ENCODE measurements around the gene PTPRG. TPM values are rescaled to one million over a fixed set of nuclear protein-coding genes. Genes with fewer than 3 reads are reported as not detected.

The PTPRG gene
- total and polyA plus RNA-seq, 2 donors (not counting 3 experiments of a cell fraction or from before 2014, with no cell fraction given): 8.9 to 39.1 TPM

- dilution Hi-C loops (cut with MboI; ENCODE audit: extremely low pct_ligation_motif_present, low sequenced_read_pairs): no loop called here
- no peak overlapping the region for H3K4me2 ChIP-seq (ENCODE audit: insufficient read depth, low read length)
- TF ChIP-seq FOS (IDR thresholded peaks at IDR 0.05; ENCODE audit: borderline replicate concordance, insufficient read depth, low read length) (no peak), MYC (IDR thresholded peaks at IDR 0.05; ENCODE audit: low read depth, low read length) (no peak), JUN (IDR thresholded peaks at IDR 0.05; ENCODE audit: borderline replicate concordance, insufficient read depth, insufficient read length, low read depth) (no peak), POLR2AphosphoS5 (IDR thresholded peaks at IDR 0.05; ENCODE audit: insufficient read depth, low read depth, low read length) (no peak)
- TF ChIP-seq, protein P1, sequence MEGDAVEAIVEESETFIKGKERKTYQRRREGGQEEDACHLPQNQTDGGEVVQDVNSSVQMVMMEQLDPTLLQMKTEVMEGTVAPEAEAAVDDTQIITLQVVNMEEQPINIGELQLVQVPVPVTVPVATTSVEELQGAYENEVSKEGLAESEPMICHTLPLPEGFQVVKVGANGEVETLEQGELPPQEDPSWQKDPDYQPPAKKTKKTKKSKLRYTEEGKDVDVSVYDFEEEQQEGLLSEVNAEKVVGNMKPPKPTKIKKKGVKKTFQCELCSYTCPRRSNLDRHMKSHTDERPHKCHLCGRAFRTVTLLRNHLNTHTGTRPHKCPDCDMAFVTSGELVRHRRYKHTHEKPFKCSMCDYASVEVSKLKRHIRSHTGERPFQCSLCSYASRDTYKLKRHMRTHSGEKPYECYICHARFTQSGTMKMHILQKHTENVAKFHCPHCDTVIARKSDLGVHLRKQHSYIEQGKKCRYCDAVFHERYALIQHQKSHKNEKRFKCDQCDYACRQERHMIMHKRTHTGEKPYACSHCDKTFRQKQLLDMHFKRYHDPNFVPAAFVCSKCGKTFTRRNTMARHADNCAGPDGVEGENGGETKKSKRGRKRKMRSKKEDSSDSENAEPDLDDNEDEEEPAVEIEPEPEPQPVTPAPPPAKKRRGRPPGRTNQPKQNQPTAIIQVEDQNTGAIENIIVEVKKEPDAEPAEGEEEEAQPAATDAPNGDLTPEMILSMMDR (IDR thresholded peaks at IDR 0.05; ENCODE audit: extremely low read depth in 1 of 2, insufficient read depth in 1 of 2, low read depth in 1 of 2, low read length in 2 of 2): no peak
- H3K27ac ChIP-seq (ENCODE audit: insufficient read depth, low read depth, low read length): no peak overlapping the region
- H2AFZ ChIP-seq (ENCODE audit: low read depth, low read length): no peak overlapping the region
- ChIA-PET POLR2A (no interaction called here), CTCF (interaction anchor here (1.4 kb wide), 1 partner anchor 68 kb away, joined by 4 read pairs; no protein-coding TSS in a partner anchor)
- DNase-seq (ENCODE audit: low read depth, low spot score) (no peak), FAIRE-seq (no peak)
- H4K20me1 ChIP-seq (replicated peaks; ENCODE audit: control insufficient read depth, extremely low read depth, insufficient read depth, low read length): no peaks in the 10 kb centered on the region
- peaks cover under 1% of the 10 kb centered on the region for H3K4me1 ChIP-seq (ENCODE audit: control insufficient read depth, extremely low read depth, insufficient read depth, low read length)
- no peak overlapping the region for H3K9ac ChIP-seq (replicated peaks; ENCODE audit: extremely low read depth, insufficient read depth, low read length)
- no peaks in the 10 kb centered on the region for H3K9me1 ChIP-seq (replicated peaks; ENCODE audit: control insufficient read depth, extremely low read depth, insufficient read depth, low read length)
- no peaks in the 10 kb centered on the region for H3K27me3 ChIP-seq (ENCODE audit: control insufficient read depth in 2 of 2, insufficient read depth in 2 of 2, low read length in 2 of 2)
- no peaks in the 10 kb centered on the region for H3K9me3 ChIP-seq (replicated peaks; ENCODE audit: control insufficient read depth, insufficient read depth, low read length)
- H3K4me3 ChIP-seq (replicated peaks in 1 of 3; ENCODE audit: insufficient read depth in 1 of 3, low read depth in 1 of 3, low read length in 3 of 3): no peak overlapping the region
- H3K79me2 ChIP-seq (ENCODE audit: control insufficient read depth, insufficient read depth, low read length): no peaks in the 10 kb centered on the region
- H3K36me3 ChIP-seq (ENCODE audit: control insufficient read depth in 2 of 2, extremely low read depth in 1 of 2, insufficient read depth in 2 of 2, low read length in 2 of 2): no peaks in the 10 kb centered on the region
- intact Hi-C loops (cut with micrococcal nuclease): no loop called here
- no TSS peak for BruUV-seq (replicated peaks)
Measured at GRCh38 chr3:61632568-61633175, 71.3 kb downstream of the PTPRG start.

DNA sequence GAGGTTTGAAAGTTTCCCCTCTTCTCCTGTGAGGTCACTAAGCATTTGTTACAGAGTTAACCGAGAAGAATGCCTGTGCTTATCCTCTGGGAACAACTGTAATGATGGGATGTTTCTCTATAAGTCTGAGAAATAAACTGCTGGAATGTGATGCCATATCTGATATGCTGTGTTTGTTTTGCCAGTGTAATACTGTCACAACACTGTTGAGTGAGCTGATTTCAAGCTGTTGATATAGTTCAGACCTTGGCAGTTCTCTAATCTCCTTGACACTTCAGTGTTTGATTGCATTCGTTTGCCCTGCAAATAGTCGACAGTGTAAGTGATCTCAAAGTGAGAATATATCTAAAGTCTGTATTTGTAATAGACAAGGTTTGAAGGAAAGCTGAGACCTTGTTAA lies 73.3 kb downstream of the PTPRG start:
- no peaks in the 10 kb centered on the region for H3K9me3 ChIP-seq (replicated peaks; ENCODE audit: control insufficient read depth, insufficient read depth, low read length)
- no peaks in the 10 kb centered on the region for H3K79me2 ChIP-seq (ENCODE audit: control insufficient read depth, insufficient read depth, low read length)
- no peak overlapping the region for H2AFZ ChIP-seq (ENCODE audit: low read depth, low read length)
- no peaks in the 10 kb centered on the region for H3K27me3 ChIP-seq (ENCODE audit: control insufficient read depth in 2 of 2, insufficient read depth in 2 of 2, low read length in 2 of 2)
- no peak overlapping the region for H3K27ac ChIP-seq (ENCODE audit: insufficient read depth, low read depth, low read length)
- BruUV-seq (replicated peaks): no TSS peak
- dilution Hi-C loops (cut with MboI; ENCODE audit: extremely low pct_ligation_motif_present, low sequenced_read_pairs): no loop called here
- POLR2A ChIA-PET: no interaction called here
- no peaks in the 10 kb centered on the region for H3K4me1 ChIP-seq (ENCODE audit: control insufficient read depth, extremely low read depth, insufficient read depth, low read length)
- H4K20me1 ChIP-seq (replicated peaks; ENCODE audit: control insufficient read depth, extremely low read depth, insufficient read depth, low read length): no peaks in the 10 kb centered on the region
- no peak for TF ChIP-seq MYC (IDR thresholded peaks at IDR 0.05; ENCODE audit: low read depth, low read length)
- no peak for TF ChIP-seq EZH2 (IDR thresholded peaks at IDR 0.05; ENCODE audit: borderline replicate concordance, low read depth, low read length, severe bottlenecking)
- TF ChIP-seq JUN (IDR thresholded peaks at IDR 0.05; ENCODE audit: borderline replicate concordance, insufficient read depth, insufficient read length, low read depth): no peak
- TF ChIP-seq, protein P2, sequence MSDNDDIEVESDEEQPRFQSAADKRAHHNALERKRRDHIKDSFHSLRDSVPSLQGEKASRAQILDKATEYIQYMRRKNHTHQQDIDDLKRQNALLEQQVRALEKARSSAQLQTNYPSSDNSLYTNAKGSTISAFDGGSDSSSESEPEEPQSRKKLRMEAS (IDR thresholded peaks at IDR 0.05; ENCODE audit: insufficient read depth, insufficient read length): no peak
- TF ChIP-seq, protein P1 (IDR thresholded peaks at IDR 0.05; ENCODE audit: extremely low read depth in 1 of 2, insufficient read depth in 1 of 2, low read depth in 1 of 2, low read length in 2 of 2): no peak
- no peak for TF ChIP-seq FOS (IDR thresholded peaks at IDR 0.05; ENCODE audit: borderline replicate concordance, insufficient read depth, low read length)
- TF ChIP-seq POLR2A (IDR thresholded peaks at IDR 0.05; ENCODE audit: low read depth, low read length): no peak
- no peak for TF ChIP-seq POLR2AphosphoS5 (IDR thresholded peaks at IDR 0.05; ENCODE audit: insufficient read depth, low read depth, low read length)
- no peak for TF ChIP-seq GATA2 (IDR thresholded peaks at IDR 0.05; ENCODE audit: insufficient read depth, insufficient read length, low read depth, low read length)
- intact Hi-C loops (cut with micrococcal nuclease): no loop called here
- DNase-seq (ENCODE audit: low read depth, low spot score): no peak
- FAIRE-seq: no peak
- H3K4me2 ChIP-seq (ENCODE audit: insufficient read depth, low read length): no peak overlapping the region
- no peak overlapping the region for H3K4me3 ChIP-seq (replicated peaks in 1 of 3; ENCODE audit: insufficient read depth in 1 of 3, low read depth in 1 of 3, low read length in 3 of 3)
- CTCF ChIA-PET: interaction anchor here (1.6 kb wide), 1 partner anchor 12 kb away, joined by 4 read pairs; no protein-coding TSS in a partner anchor
- no peaks in the 10 kb centered on the region for H3K36me3 ChIP-seq (ENCODE audit: control insufficient read depth in 2 of 2, extremely low read depth in 1 of 2, insufficient read depth in 2 of 2, low read length in 2 of 2)
- H3K9ac ChIP-seq (replicated peaks; ENCODE audit: extremely low read depth, insufficient read depth, low read length): no peak overlapping the region
- H3K9me1 ChIP-seq (replicated peaks; ENCODE audit: control insufficient read depth, extremely low read depth, insufficient read depth, low read length): no peaks in the 10 kb centered on the region
